ENCODE measurements around the gene TBC1D24.

DNA sequence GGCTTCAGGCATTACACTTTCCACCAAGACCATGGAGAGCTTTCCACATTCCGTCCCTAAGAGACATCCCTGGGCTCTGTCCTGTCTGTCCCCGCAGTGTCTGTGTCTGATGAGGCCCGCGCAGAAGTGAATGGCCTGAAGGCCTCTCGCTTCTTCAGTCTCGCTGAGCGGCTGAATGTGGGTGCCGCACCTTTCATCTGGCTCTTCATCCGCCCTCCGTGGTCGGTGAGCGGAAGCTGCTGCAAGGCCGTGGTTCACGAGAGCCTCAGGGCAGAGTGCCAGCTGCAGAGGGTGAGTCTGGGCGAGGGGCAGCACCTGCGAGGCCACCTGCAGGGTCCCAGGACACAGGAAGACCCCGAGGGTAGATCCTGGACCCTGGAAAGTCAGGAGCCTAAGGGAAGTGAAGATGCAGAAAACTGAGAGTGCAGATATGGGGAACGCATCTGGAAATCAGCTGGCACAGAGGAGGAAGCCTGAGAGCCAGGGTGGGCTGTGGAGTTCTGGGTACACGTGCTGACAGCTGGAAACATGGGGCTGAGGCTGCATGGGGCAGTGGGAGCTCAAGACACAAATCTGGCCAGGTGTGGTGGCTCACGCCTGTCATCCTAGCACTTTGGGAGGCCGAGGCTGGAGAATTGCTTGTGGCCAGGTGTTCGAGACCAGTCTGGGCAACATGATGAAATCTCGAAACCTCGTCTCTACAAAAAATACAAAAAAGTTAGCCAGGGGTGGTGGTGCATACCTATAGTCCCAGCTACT, 37.7 kb upstream of the TBC1D24 start:
- no peak for TF ChIP-seq POLR2A (IDR thresholded peaks at IDR 0.05)
- TF ChIP-seq, protein P1, sequence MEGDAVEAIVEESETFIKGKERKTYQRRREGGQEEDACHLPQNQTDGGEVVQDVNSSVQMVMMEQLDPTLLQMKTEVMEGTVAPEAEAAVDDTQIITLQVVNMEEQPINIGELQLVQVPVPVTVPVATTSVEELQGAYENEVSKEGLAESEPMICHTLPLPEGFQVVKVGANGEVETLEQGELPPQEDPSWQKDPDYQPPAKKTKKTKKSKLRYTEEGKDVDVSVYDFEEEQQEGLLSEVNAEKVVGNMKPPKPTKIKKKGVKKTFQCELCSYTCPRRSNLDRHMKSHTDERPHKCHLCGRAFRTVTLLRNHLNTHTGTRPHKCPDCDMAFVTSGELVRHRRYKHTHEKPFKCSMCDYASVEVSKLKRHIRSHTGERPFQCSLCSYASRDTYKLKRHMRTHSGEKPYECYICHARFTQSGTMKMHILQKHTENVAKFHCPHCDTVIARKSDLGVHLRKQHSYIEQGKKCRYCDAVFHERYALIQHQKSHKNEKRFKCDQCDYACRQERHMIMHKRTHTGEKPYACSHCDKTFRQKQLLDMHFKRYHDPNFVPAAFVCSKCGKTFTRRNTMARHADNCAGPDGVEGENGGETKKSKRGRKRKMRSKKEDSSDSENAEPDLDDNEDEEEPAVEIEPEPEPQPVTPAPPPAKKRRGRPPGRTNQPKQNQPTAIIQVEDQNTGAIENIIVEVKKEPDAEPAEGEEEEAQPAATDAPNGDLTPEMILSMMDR (IDR thresholded peaks at IDR 0.05): no peak

Data from heart left ventricle (tissue), 13 donors.